Right lobe of liver (tissue), 6 donors: ENCODE results near the gene POFUT2. TPM values are rescaled to one million over a fixed set of nuclear protein-coding genes. Genes with fewer than 3 reads are reported as not detected.

Source experiments
- ATAC-seq, 4 donors: fragments of 200-7000 bp; cut with Tn5 transposase; one replicate each; pipeline ENCODE4 v1.9.1; 2020; ENCODE audit warnings: mild to moderate bottlenecking in 4 of 4, moderate library complexity in 4 of 4
- DNase-seq, 3 donors: peaks; one replicate each; pipeline ENCODE4 v3.0.0-alpha.2; 2020
- H3K27ac ChIP-seq, 3 donors: fragments of 200-600 bp; one replicate each; pipeline ENCODE4 v1.8.0; 2022
- H3K27me3 ChIP-seq, 2 donors: fragments of 200-600 bp; one replicate each; pipeline ENCODE4 v1.8.0; 2022
- H3K36me3 ChIP-seq, 4 donors: fragments of 200-600 bp; sonication (generic) in 1 of 4; one replicate each; pipeline versions ENCODE4 v1.5.1 to v1.8.0; 2017 to 2022; ENCODE audit warnings: control low read depth in 1 of 4
- H3K4me1 ChIP-seq, 4 donors: fragments of 200-600 bp; sonication (generic) in 1 of 4; one replicate each; pipeline versions ENCODE4 v1.5.1 to v1.8.0; 2017 to 2022; ENCODE audit warnings: control low read depth in 1 of 4
- H3K4me3 ChIP-seq, 3 donors: fragments of 200-600 bp; one replicate each; pipeline ENCODE4 v1.8.0; 2022
- H3K9me3 ChIP-seq, 4 donors: fragments of 200-600 bp; sonication (generic) in 1 of 4; one replicate each; pipeline versions ENCODE4 v1.5.1 to v1.8.0; 2017 to 2022; ENCODE audit warnings: control low read depth in 1 of 4
- POLR2A ChIP-seq: fragments of 450-650 bp; IDR thresholded peaks from one replicate; pipeline ENCODE4 v1.6.1; 2017; ENCODE audit warnings: antibody characterized with exemption, mild to moderate bottlenecking
- WGBS: methylation state at CpG from one replicate; pipeline ENCODE4 v1.1.6; 2018; ENCODE audit warnings: low coverage, low lambda C conversion rate; ENCODE audit not compliant: insufficient coverage; ENCODE audit errors: missing lambda C conversion rate; 5-methylcytosine and 5-hydroxymethylcytosine counted together
- intact Hi-C, 2 donors: fragments of 100-400 bp; cut with DNase I; formaldehyde crosslinking; loops; one replicate each; pipeline versions ENCODE4 v1.11.2 to v1.14.1; 2022
- total RNA-seq, 6 experiments: library from RNA; depleted of rRNA in 2 of 6; stranded (reverse); fragments of >200 nt in 2 of 6; fragmentation: NEBNext Ultra II Directional in 3 of 6; extraction: Animal tissue kit (Norgen Biotek cat#: 25700) in 3 of 6; gene quantifications; one replicate each; pipeline versions ENCODE4 v1.1.0 to v1.2.4, GENCODE V29; 2016 to 2023
- TF ChIP-seq, protein P1 (sequence below), 4 donors: fragments of 200-600 bp in 3 of 4; fragments of 450-650 bp in 1 of 4; IDR thresholded peaks; one replicate each; pipeline versions ENCODE4 v1.5.1 to v1.8.0; 2016 to 2022; ENCODE audit warnings: antibody characterized with exemption in 4 of 4, mild to moderate bottlenecking in 2 of 4
- donor health status: DM: no; HTN: yes; CAD: no.
- donor health status: DM: no; HTN: no; CAD: no.
- donor health status: DM: no; HTN: no; CAD: no.
- donor health status: DM: no; HTN: yes; CAD: no.
- donor health status: DM: no; HTN: yes; CAD: no.

POFUT2 gene
- total RNA-seq, 6 experiments from 2014 or later = 10.5 to 22.0 (median 13.7) TPM

DNA sequence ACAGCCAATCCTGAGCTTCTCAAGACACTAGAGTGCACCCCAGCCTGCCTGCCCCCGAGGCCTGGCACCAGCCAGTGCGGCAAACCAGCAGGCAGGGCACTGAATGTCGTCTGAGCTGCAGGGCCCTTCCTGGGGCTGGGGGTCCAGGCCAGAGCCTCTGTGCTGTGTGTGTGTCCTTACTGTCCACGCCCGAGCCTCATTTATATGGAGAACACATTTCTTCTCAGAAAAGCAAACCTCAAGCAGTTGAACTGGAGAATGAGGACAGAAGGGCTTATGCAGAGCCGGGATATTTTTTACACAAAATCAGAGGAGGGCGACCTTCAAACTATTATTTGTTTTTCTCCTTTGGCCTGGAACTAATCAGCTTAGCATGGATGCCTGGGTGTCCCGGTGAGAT, 52.7 kb downstream of the POFUT2 start:
- Histone ChIP-seq H3K27me3 (no peaks in the 10 kb centered on the region), H3K27ac (no peak overlapping the region), H3K36me3 (no peaks in the 10 kb centered on the region), H3K4me3 (no peak overlapping the region), H3K4me1 (no peaks in the 10 kb centered on the region), H3K9me3 (no peaks in the 10 kb centered on the region)
- 46% methylated on average over 3 of the region's 8 CpGs for WGBS
- DNase-seq (no peak), ATAC-seq (no peak)
- no peak for TF ChIP-seq POLR2A
- TF ChIP-seq, protein P1, sequence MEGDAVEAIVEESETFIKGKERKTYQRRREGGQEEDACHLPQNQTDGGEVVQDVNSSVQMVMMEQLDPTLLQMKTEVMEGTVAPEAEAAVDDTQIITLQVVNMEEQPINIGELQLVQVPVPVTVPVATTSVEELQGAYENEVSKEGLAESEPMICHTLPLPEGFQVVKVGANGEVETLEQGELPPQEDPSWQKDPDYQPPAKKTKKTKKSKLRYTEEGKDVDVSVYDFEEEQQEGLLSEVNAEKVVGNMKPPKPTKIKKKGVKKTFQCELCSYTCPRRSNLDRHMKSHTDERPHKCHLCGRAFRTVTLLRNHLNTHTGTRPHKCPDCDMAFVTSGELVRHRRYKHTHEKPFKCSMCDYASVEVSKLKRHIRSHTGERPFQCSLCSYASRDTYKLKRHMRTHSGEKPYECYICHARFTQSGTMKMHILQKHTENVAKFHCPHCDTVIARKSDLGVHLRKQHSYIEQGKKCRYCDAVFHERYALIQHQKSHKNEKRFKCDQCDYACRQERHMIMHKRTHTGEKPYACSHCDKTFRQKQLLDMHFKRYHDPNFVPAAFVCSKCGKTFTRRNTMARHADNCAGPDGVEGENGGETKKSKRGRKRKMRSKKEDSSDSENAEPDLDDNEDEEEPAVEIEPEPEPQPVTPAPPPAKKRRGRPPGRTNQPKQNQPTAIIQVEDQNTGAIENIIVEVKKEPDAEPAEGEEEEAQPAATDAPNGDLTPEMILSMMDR (IDR thresholded peaks at IDR 0.05) = no peak
- intact Hi-C loops = no loop called here

GRCh38 chr21:45234127-45234526, 53.6 kb downstream of the POFUT2 start:
- Histone ChIP-seq H3K9me3 (no peaks in the 10 kb centered on the region), H3K4me1 (no peaks in the 10 kb centered on the region), H3K4me3 (no peak overlapping the region), H3K27me3 (no peaks in the 10 kb centered on the region), H3K27ac (no peak overlapping the region), H3K36me3 (no peaks in the 10 kb centered on the region)
- TF ChIP-seq POLR2A = no peak
- TF ChIP-seq, protein P1 (IDR thresholded peaks at IDR 0.05) = no peak
- intact Hi-C loops = no loop called here
- no peak for DNase-seq
- 78% methylated on average over 19 of the region's 28 CpGs for WGBS
- no peak for ATAC-seq

- DNase-seq = no peak
- no peaks in the 10 kb centered on the region for H3K27me3 ChIP-seq
- H3K36me3 ChIP-seq = no peaks in the 10 kb centered on the region
- no peak for ATAC-seq
- no peak overlapping the region for H3K27ac ChIP-seq
- WGBS = 58% methylated on average over 3 of the region's 3 CpGs
- intact Hi-C loops = no loop called here
- H3K4me3 ChIP-seq = no peak overlapping the region
- H3K9me3 ChIP-seq = no peaks in the 10 kb centered on the region
- TF ChIP-seq, protein P1 (IDR thresholded peaks at IDR 0.05) = no peak
- no peak for TF ChIP-seq POLR2A
- H3K4me1 ChIP-seq = no peaks in the 10 kb centered on the region
Observed at GRCh38 chr21:45231705-45232104, 56.0 kb downstream of the POFUT2 start.

DNA sequence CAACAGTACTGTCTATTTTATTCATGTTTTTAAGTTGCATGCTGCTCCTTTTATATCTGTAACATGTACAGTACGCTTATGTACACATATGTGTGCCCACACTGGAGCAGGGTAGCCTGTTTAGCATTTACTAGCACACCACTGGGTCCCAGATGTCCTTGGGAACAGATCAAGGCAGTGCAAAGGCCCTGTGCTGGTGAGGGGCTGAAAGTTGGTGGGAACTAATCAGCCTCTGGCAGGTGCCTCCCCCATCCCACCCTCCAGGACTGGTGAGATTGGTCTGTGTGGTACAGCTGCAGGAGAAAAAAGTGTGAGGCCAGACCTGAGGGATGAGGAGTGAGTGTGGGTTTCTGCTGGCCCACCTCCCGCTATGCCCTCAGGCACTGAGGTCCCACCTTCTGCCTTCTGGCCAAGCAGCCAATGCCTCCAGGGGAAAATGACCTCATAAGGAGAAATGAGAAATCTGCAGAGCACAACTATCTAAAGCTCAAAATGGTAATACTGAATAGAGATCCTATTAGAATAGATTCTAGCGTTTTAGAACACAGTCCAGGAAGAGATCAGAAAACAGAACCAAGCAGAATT, 58.9 kb downstream of the POFUT2 start:
- H3K27ac ChIP-seq = no peak overlapping the region
- no peak for DNase-seq
- no peak overlapping the region for H3K4me3 ChIP-seq
- TF ChIP-seq, protein P1 (IDR thresholded peaks at IDR 0.05) = no peak
- TF ChIP-seq POLR2A = no peak
- no peaks in the 10 kb centered on the region for H3K9me3 ChIP-seq
- WGBS = 71% methylated on average over 2 of the region's 3 CpGs
- no peaks in the 10 kb centered on the region for H3K36me3 ChIP-seq
- no peak for ATAC-seq
- H3K27me3 ChIP-seq = no peaks in the 10 kb centered on the region
- no peaks in the 10 kb centered on the region for H3K4me1 ChIP-seq
- intact Hi-C loops = no loop called here

- no peak for TF ChIP-seq POLR2A
- TF ChIP-seq, protein P1 (IDR thresholded peaks at IDR 0.05) = no peak
Observed at GRCh38 chr21:45228171-45228641, 59.5 kb downstream of the POFUT2 start.

More at GRCh38 chr21:45228171-45228641, 59.5 kb downstream of the POFUT2 start:
- no peaks in the 10 kb centered on the region for H3K4me1 ChIP-seq
- intact Hi-C loops = no loop called here
- no peak overlapping the region for H3K4me3 ChIP-seq
- no peaks in the 10 kb centered on the region for H3K27me3 ChIP-seq
- no peak for DNase-seq
- 48% methylated on average over 5 of the region's 6 CpGs for WGBS
- H3K36me3 ChIP-seq = no peaks in the 10 kb centered on the region
- H3K27ac ChIP-seq = no peak overlapping the region
- ATAC-seq = no peak
- no peaks in the 10 kb centered on the region for H3K9me3 ChIP-seq
